Thoracic aorta (tissue), 2 donors: ENCODE measurements around the gene MBD6. TPM values are rescaled to one million over a fixed set of nuclear protein-coding genes. Genes with fewer than 3 reads are reported as not detected.
"Not testable (repeated sequence)": the region's sequence is repeated elsewhere in the genome, so short reads cannot be mapped to it uniquely, and the experiment has no call there.

Experiments used
- ATAC-seq: fragments of 150-250 bp; one replicate; pipeline ENCODE4 v1.8.0; 2017; ENCODE audit warnings: low read depth; ENCODE audit not compliant: insufficient number of reproducible peaks, low FRiP score
- DNase-seq: peaks from one replicate; pipeline ENCODE4 v3.0.0-alpha.2; 2020; ENCODE audit warnings: low spot score
- H3K27ac ChIP-seq, 2 donors: fragments of 200-600 bp; sonication (generic); 1 replicate in 1 of 2; 2 replicates in 1 of 2; pipeline ENCODE4 v1.5.1; 2016; ENCODE audit warnings: mild to moderate bottlenecking in 2 of 2, moderate library complexity in 2 of 2
- H3K27me3 ChIP-seq: fragments of 200-600 bp; sonication (generic); replicated peaks from 2 replicates; pipeline ENCODE4 v1.6.0; 2016; ENCODE audit warnings: mild to moderate bottlenecking; ENCODE audit not compliant: insufficient read depth
- H3K36me3 ChIP-seq: fragments of 200-600 bp; sonication (generic); one replicate; pipeline ENCODE4 v1.5.1; 2016
- H3K4me1 ChIP-seq, 2 donors: fragments of 200-600 bp; sonication (generic); 1 replicate in 1 of 2; 2 replicates in 1 of 2; pipeline versions ENCODE4 v1.5.1 to v1.6.0; 2016; ENCODE audit warnings: low read depth in 2 of 2, mild to moderate bottlenecking in 1 of 2; ENCODE audit not compliant: control insufficient read depth in 1 of 2
- H3K4me3 ChIP-seq: fragments of 200-600 bp; sonication (generic); 2 replicates; pipeline ENCODE4 v1.5.1; 2016; ENCODE audit warnings: mild to moderate bottlenecking
- H3K9me3 ChIP-seq: fragments of 200-600 bp; sonication (generic); 2 replicates; pipeline ENCODE4 v1.5.1; 2016
- CTCF ChIP-seq: fragments of 200-600 bp; sonication (generic); IDR thresholded peaks from one replicate; pipeline ENCODE4 v1.5.1; 2019; ENCODE audit warnings: antibody characterized with exemption
- total RNA-seq, 2 donors: library from RNA; depleted of rRNA; stranded (reverse); fragments of >200 nt; gene quantifications; one replicate each; pipeline versions ENCODE4 v1.1.0 to v1.2.3, GENCODE V29; 2016

MBD6 gene
- total RNA-seq, 2 donors from 2014 or later: 39.2 to 54.3 TPM

GRCh38 chr12:57553343-57554202, 30.9 kb downstream of the MBD6 start:
- no peak for TF ChIP-seq CTCF
- Histone ChIP-seq H3K36me3 (no peaks in the 10 kb centered on the region), H3K9me3 (no peaks in the 10 kb centered on the region), H3K4me3 (no peak overlapping the region), H3K4me1 (peaks cover 0 to 16% of the 10 kb centered on the region in 2 donors), H3K27ac (no peak overlapping the region), H3K27me3 (no peaks in the 10 kb centered on the region)
- ATAC-seq (no peak), DNase-seq (no peak)

GRCh38 chr12:57554453-57554852, 31.8 kb downstream of the MBD6 start:
- Histone ChIP-seq H3K4me3 (no peak overlapping the region), H3K36me3 (no peaks in the 10 kb centered on the region), H3K27ac (no peak overlapping the region), H3K4me1 (peaks cover 0 to 13% of the 10 kb centered on the region in 2 donors), H3K27me3 (no peaks in the 10 kb centered on the region), H3K9me3 (no peaks in the 10 kb centered on the region)
- ATAC-seq (no peak), DNase-seq (no peak)
- TF ChIP-seq CTCF: no peak

GRCh38 chr12:57554897-57555296, 32.3 kb downstream of the MBD6 start:
- H3K36me3 ChIP-seq: no peaks in the 10 kb centered on the region
- H3K27me3 ChIP-seq: no peaks in the 10 kb centered on the region
- DNase-seq (no peak), ATAC-seq (no peak)
- no peak for TF ChIP-seq CTCF
- no peaks in the 10 kb centered on the region for H3K9me3 ChIP-seq
- no peak overlapping the region for H3K27ac ChIP-seq
- peaks cover 0 to 9% of the 10 kb centered on the region in 2 donors for H3K4me1 ChIP-seq
- H3K4me3 ChIP-seq: no peak overlapping the region

- H3K9me3 ChIP-seq: no peaks in the 10 kb centered on the region
- H3K4me3 ChIP-seq: no peak overlapping the region
- no peaks in the 10 kb centered on the region for H3K27me3 ChIP-seq
- ATAC-seq: no peak
- no peak for TF ChIP-seq CTCF
- no peak for DNase-seq
- H3K27ac ChIP-seq: no peak overlapping the region
- no peaks in the 10 kb centered on the region for H3K4me1 ChIP-seq
- H3K36me3 ChIP-seq: no peaks in the 10 kb centered on the region
Observed at GRCh38 chr12:57558864-57559263, 36.2 kb downstream of the MBD6 start.

GRCh38 chr12:57560516-57560915, 37.9 kb downstream of the MBD6 start:
- ATAC-seq: no peak
- H3K27me3 ChIP-seq: no peaks in the 10 kb centered on the region
- TF ChIP-seq CTCF: no peak

GRCh38 chr12:57561117-57561516, 38.5 kb downstream of the MBD6 start:
- not testable (repeated sequence) for ATAC-seq, H3K4me1 ChIP-seq, H3K27me3 ChIP-seq, H3K4me3 ChIP-seq, H3K36me3 ChIP-seq, H3K9me3 ChIP-seq, H3K27ac ChIP-seq, DNase-seq

More at GRCh38 chr12:57560516-57560915, 37.9 kb downstream of the MBD6 start:
- H3K36me3 ChIP-seq: no peaks in the 10 kb centered on the region
- H3K9me3 ChIP-seq: no peaks in the 10 kb centered on the region
- no peak for DNase-seq
- no peak overlapping the region for H3K4me3 ChIP-seq
- no peak overlapping the region for H3K27ac ChIP-seq
- no peaks in the 10 kb centered on the region for H3K4me1 ChIP-seq
